Stimulated activated CD4-positive, alpha-beta T cell treated with anti-CD3 and anti-CD28 coated beads, Interleukin-12 subunit alpha, Interleukin-12 subunit beta, amount 100 ng/mL, for 48 hours (primary cell): Measurements from ENCODE around the gene SYF2.

Source experiments
- DNase-seq, 3 donors: peaks; one replicate each; pipeline ENCODE4 v3.0.0-alpha.2; 2020; ENCODE audit warnings: low read depth in 2 of 3, low spot score in 1 of 3

The SYF2 gene

GRCh38 chr1:25185409-25186160, 46.7 kb downstream of the SYF2 start:
- DNase-seq, result no peak

- DNase-seq, result no peak
Measured at GRCh38 chr1:25184001-25184762, 48.1 kb downstream of the SYF2 start.

- DNase-seq, result no peak
Measured at GRCh38 chr1:25183126-25183980, 48.9 kb downstream of the SYF2 start.

GRCh38 chr1:25182629-25183028, 49.7 kb downstream of the SYF2 start:
- no peak for DNase-seq

- no peak for DNase-seq
Measured at GRCh38 chr1:25180996-25181395, 51.3 kb downstream of the SYF2 start.

- DNase-seq, result no peak
Measured at GRCh38 chr1:25178917-25179561, 53.3 kb downstream of the SYF2 start.

GRCh38 chr1:25174730-25175612, 57.3 kb downstream of the SYF2 start:
- DNase-seq, result no peak

- DNase-seq, result no peak
Measured at GRCh38 chr1:25174363-25174729, 58.0 kb downstream of the SYF2 start.

GRCh38 chr1:25173809-25174340, 58.4 kb downstream of the SYF2 start:
- no peak for DNase-seq
